SK-N-SH treated with all-trans-retinoic acid at 6 μM for 48 hours (cell line): Measurements from ENCODE around the gene P2RX5.

Experiments used
- CREB5 ChIP-seq: fragments of 250-450 bp; sonication (Bioruptor Pico); IDR thresholded peaks from 2 replicates; pipeline ENCODE4 v1.5.1; 2020; ENCODE audit warnings: low read depth, mild to moderate bottlenecking, moderate library complexity
- GLIS3 ChIP-seq: fragments of 250-450 bp; sonication (Bioruptor Pico); IDR thresholded peaks from 2 replicates; pipeline ENCODE4 v1.5.0; 2020; ENCODE audit warnings: mild to moderate bottlenecking, moderate library complexity
- ISL1 ChIP-seq: fragments of 250-450 bp; sonication (Bioruptor Pico); IDR thresholded peaks from 2 replicates; pipeline ENCODE4 v2.1.2; 2022; ENCODE audit warnings: mild to moderate bottlenecking, moderate library complexity
- ZC3H10 ChIP-seq: fragments of 250-450 bp; sonication (Bioruptor Pico); IDR thresholded peaks from 2 replicates; pipeline ENCODE4 v1.5.1; 2021; ENCODE audit warnings: mild to moderate bottlenecking, moderate library complexity
- ZFP30 ChIP-seq: fragments of 450-650 bp; formaldehyde crosslinking; IDR thresholded peaks from 2 replicates; pipeline ENCODE4 v1.5.0; 2022; ENCODE audit warnings: mild to moderate bottlenecking, moderate library complexity
- ZNF565 ChIP-seq: fragments of 450-650 bp; formaldehyde crosslinking; conservative IDR thresholded peaks from 2 replicates; pipeline ENCODE4 v1.5.0; 2020; ENCODE audit warnings: low read depth, mild to moderate bottlenecking, moderate library complexity
- ZNF8 ChIP-seq: fragments of 450-650 bp; formaldehyde crosslinking; IDR thresholded peaks from 2 replicates; pipeline ENCODE4 v1.5.0; 2020; ENCODE audit warnings: mild to moderate bottlenecking, moderate library complexity
- TF ChIP-seq, protein P1 (sequence below): fragments of 250-450 bp; sonication (Bioruptor Pico); IDR thresholded peaks from 2 replicates; pipeline ENCODE4 v1.8.0; 2020; ENCODE audit warnings: mild to moderate bottlenecking, moderate library complexity, borderline replicate concordance

DNA sequence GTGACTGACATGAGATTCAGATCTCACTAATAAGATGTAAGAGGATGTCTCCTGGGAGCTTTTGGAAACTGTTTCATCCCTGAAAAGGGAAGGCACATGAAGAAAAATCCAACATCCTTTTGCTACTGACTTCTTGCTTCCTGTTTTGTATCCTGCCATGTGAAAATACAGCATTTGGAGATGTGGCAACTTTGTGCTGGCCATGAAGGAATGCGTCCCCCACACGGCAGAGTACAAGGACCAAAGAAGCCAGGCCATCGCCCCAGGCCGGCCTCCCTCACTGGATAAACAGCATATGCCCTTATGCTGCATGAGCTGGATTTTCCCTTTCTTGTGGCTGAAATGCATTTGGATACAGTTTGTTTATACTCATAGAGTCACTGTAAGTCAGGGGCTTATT lies 22.2 kb upstream of the P2RX5 start:
- TF ChIP-seq ZC3H10 (CRISPR knock-in tag), result no peak
- no peak for TF ChIP-seq GLIS3 (CRISPR knock-in tag)
- no peak for TF ChIP-seq ZNF8 (CRISPR knock-in tag)
- no peak for TF ChIP-seq ISL1 (CRISPR knock-in tag)
- no peak for TF ChIP-seq CREB5
- TF ChIP-seq ZNF565 (CRISPR knock-in tag), result no peak
- TF ChIP-seq, protein P1, sequence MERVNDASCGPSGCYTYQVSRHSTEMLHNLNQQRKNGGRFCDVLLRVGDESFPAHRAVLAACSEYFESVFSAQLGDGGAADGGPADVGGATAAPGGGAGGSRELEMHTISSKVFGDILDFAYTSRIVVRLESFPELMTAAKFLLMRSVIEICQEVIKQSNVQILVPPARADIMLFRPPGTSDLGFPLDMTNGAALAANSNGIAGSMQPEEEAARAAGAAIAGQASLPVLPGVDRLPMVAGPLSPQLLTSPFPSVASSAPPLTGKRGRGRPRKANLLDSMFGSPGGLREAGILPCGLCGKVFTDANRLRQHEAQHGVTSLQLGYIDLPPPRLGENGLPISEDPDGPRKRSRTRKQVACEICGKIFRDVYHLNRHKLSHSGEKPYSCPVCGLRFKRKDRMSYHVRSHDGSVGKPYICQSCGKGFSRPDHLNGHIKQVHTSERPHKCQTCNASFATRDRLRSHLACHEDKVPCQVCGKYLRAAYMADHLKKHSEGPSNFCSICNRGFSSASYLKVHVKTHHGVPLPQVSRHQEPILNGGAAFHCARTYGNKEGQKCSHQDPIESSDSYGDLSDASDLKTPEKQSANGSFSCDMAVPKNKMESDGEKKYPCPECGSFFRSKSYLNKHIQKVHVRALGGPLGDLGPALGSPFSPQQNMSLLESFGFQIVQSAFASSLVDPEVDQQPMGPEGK (CRISPR knock-in tag), result no peak
- no peak for TF ChIP-seq ZFP30
